HG02973 (cell line): ENCODE measurements around the gene PRICKLE3.
"Not testable (repeated sequence)": the region's sequence is repeated elsewhere in the genome, so short reads cannot be mapped to it uniquely, and the experiment has no call there.

Experiments used
- ATAC-seq: cut with Tn5 transposase; IDR thresholded peaks from one replicate; pipeline ENCODE4 v1.9.1; 2021; ENCODE audit warnings: moderate library complexity; ENCODE audit not compliant: unreplicated experiment

Gene PRICKLE3

GRCh38 chrX:49184294-49185281 lies 1.6 kb downstream of the PRICKLE3 start:
- no peak for ATAC-seq

- no peak for ATAC-seq
Measured at GRCh38 chrX:49183701-49184281, 2.4 kb downstream of the PRICKLE3 start.

GRCh38 chrX:49179358-49179757 lies 6.8 kb downstream of the PRICKLE3 start:
- ATAC-seq = no peak

GRCh38 chrX:49178537-49178936 lies 7.6 kb downstream of the PRICKLE3 start:
- no peak for ATAC-seq

- ATAC-seq = no peak
Measured at GRCh38 chrX:49177873-49178480, 8.2 kb downstream of the PRICKLE3 start.

- ATAC-seq = no peak
Measured at GRCh38 chrX:49177338-49177833, 8.8 kb downstream of the PRICKLE3 start.

- no peak for ATAC-seq
Measured at GRCh38 chrX:49176421-49177326, 9.5 kb downstream of the PRICKLE3 start.

GRCh38 chrX:49175435-49176274 lies 10.5 kb downstream of the PRICKLE3 start:
- ATAC-seq = no peak

- ATAC-seq = no peak
Measured at GRCh38 chrX:49174723-49175122, 11.4 kb downstream of the PRICKLE3 start.

- not testable (repeated sequence) for ATAC-seq
Measured at GRCh38 chrX:49173544-49173943, 12.6 kb downstream of the PRICKLE3 start.

- peak; percentile 70 for ATAC-seq
Measured at GRCh38 chrX:49172280-49172780, 13.8 kb downstream of the PRICKLE3 start.

GRCh38 chrX:49171752-49172279 lies 14.4 kb downstream of the PRICKLE3 start, which contains the start of gene PLP2:
Gene PLP2 (plus strand): TSS chrX:49171898. CDS start chrX:49172001, 103 bp downstream.
- ATAC-seq = peak; percentile 41

- ATAC-seq = no peak
Measured at GRCh38 chrX:49167740-49168108, 18.4 kb downstream of the PRICKLE3 start.

- ATAC-seq = no peak
Measured at GRCh38 chrX:49166914-49167739, 19.0 kb downstream of the PRICKLE3 start.

GRCh38 chrX:49165901-49166881 lies 20.0 kb downstream of the PRICKLE3 start:
- no peak for ATAC-seq

- no peak for ATAC-seq
Measured at GRCh38 chrX:49164589-49165360, 21.4 kb downstream of the PRICKLE3 start.
